ENCODE measurements around the gene CACHD1. TPM values are rescaled to one million over a fixed set of nuclear protein-coding genes. Genes with fewer than 3 reads are reported as not detected.

The CACHD1 gene
- total and polyA plus RNA-seq, 3 donors from 2014 or later, result 7.4 to 10.3 (median 8.3) TPM

DNA sequence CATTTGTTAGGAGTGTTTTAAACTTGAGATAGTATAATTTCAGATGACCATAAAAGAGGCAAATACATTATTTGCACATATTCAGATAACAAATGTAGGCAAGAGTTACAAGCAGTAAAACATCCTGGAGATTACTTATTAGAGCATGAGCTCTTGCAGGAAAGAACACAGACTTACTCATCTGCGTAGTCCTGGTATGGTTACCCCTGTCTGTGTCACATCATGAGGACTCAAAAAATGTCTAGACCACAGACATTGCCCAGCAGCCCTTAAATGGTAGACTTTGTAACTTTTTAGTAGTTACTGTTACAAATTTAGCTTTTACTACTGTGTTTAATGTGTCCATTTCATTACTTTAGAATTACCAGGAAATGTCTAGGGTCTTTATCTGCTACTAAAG is 12.8 kb downstream of the CACHD1 start:
- intact Hi-C loops (cut with DNase I; ENCODE audit: low total_unique reads), result no loop called here
- 75 to 83% methylated on average over 1 of the region's 1 CpG for WGBS, 2 donors
- DNase-seq, result no peak
- Histone ChIP-seq H3K4me3 (no peak overlapping the region), H3K4me1 (peaks cover 14% of the 10 kb centered on the region), H3K9me3 (no peaks in the 10 kb centered on the region), H3K27me3 (no peaks in the 10 kb centered on the region), H3K27ac (no peak overlapping the region), H3K36me3 (ENCODE audit: low read depth, missing control alignments) (no peaks in the 10 kb centered on the region)
- no peak for TF ChIP-seq POLR2A (IDR thresholded peaks at IDR 0.05)
- TF ChIP-seq, protein P1, sequence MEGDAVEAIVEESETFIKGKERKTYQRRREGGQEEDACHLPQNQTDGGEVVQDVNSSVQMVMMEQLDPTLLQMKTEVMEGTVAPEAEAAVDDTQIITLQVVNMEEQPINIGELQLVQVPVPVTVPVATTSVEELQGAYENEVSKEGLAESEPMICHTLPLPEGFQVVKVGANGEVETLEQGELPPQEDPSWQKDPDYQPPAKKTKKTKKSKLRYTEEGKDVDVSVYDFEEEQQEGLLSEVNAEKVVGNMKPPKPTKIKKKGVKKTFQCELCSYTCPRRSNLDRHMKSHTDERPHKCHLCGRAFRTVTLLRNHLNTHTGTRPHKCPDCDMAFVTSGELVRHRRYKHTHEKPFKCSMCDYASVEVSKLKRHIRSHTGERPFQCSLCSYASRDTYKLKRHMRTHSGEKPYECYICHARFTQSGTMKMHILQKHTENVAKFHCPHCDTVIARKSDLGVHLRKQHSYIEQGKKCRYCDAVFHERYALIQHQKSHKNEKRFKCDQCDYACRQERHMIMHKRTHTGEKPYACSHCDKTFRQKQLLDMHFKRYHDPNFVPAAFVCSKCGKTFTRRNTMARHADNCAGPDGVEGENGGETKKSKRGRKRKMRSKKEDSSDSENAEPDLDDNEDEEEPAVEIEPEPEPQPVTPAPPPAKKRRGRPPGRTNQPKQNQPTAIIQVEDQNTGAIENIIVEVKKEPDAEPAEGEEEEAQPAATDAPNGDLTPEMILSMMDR (IDR thresholded peaks at IDR 0.05), result no peak

GRCh38 chr1:64483731-64484414 is 13.9 kb downstream of the CACHD1 start:
- peak; percentile 63 for DNase-seq
- Histone ChIP-seq H3K4me1 (peaks cover 14% of the 10 kb centered on the region), H3K4me3 (no peak overlapping the region), H3K27ac (no peak overlapping the region), H3K27me3 (no peaks in the 10 kb centered on the region), H3K9me3 (no peaks in the 10 kb centered on the region), H3K36me3 (ENCODE audit: low read depth, missing control alignments) (no peaks in the 10 kb centered on the region)
- 61 to 74% methylated on average over 7 of the region's 7 CpGs for whole genome bisulfite sequencing, 2 donors
- intact Hi-C loops (cut with DNase I; ENCODE audit: low total_unique reads), result no loop called here
- TF ChIP-seq POLR2A (IDR thresholded peaks at IDR 0.05), result no peak
- TF ChIP-seq, protein P1 (IDR thresholded peaks at IDR 0.05), result no peak

- Histone ChIP-seq H3K9me3 (no peaks in the 10 kb centered on the region), H3K36me3 (ENCODE audit: low read depth, missing control alignments) (no peaks in the 10 kb centered on the region), H3K4me1 (peaks cover 14% of the 10 kb centered on the region), H3K4me3 (no peak overlapping the region), H3K27ac (no peak overlapping the region), H3K27me3 (no peaks in the 10 kb centered on the region)
- WGBS, 2 donors, result 68 to 78% methylated on average over 3 of the region's 3 CpGs
- no peak for DNase-seq
- intact Hi-C loops (cut with DNase I; ENCODE audit: low total_unique reads), result no loop called here
- TF ChIP-seq POLR2A (IDR thresholded peaks at IDR 0.05), result no peak
- TF ChIP-seq, protein P1 (IDR thresholded peaks at IDR 0.05), result no peak
Observed at GRCh38 chr1:64484651-64485050, 14.7 kb downstream of the CACHD1 start.

GRCh38 chr1:64486193-64486592 is 16.3 kb downstream of the CACHD1 start:
- Histone ChIP-seq H3K4me3 (no peak overlapping the region), H3K27ac (no peak overlapping the region), H3K4me1 (peaks cover 12% of the 10 kb centered on the region), H3K36me3 (ENCODE audit: low read depth, missing control alignments) (no peaks in the 10 kb centered on the region), H3K27me3 (no peaks in the 10 kb centered on the region), H3K9me3 (no peaks in the 10 kb centered on the region)
- WGBS, 2 donors, result 78 to 89% methylated on average over 7 of the region's 7 CpGs
- DNase-seq, result no peak
- intact Hi-C loops (cut with DNase I; ENCODE audit: low total_unique reads), result no loop called here
- TF ChIP-seq, protein P1 (IDR thresholded peaks at IDR 0.05), result no peak
- TF ChIP-seq POLR2A (IDR thresholded peaks at IDR 0.05), result no peak

DNA sequence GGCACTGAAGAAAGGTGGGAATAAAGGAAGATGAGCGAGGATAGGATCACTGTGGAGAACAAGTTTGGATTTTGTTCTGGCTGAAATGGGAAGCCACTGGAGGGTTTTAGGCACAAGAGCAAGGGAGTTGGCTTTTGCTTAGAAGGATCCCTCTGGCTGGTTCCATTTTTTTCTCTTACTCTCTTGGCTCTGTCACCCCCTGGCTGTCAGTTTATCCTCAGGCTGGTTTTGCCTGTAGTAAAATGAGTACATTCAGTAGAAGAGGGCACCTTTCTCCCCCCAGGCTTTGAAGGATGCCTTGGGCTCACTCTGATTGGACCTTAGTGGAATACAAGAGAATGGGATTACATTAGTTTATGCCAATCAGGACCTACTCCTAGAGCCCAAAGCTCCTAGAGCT is 17.1 kb downstream of the CACHD1 start:
- Histone ChIP-seq H3K27ac (no peak overlapping the region), H3K9me3 (no peaks in the 10 kb centered on the region), H3K4me3 (no peak overlapping the region), H3K36me3 (ENCODE audit: low read depth, missing control alignments) (no peaks in the 10 kb centered on the region), H3K4me1 (peaks cover 8% of the 10 kb centered on the region), H3K27me3 (no peaks in the 10 kb centered on the region)
- 89 to 100% methylated on average over 1 of the region's 1 CpG for WGBS, 2 donors
- intact Hi-C loops (cut with DNase I; ENCODE audit: low total_unique reads), result no loop called here
- no peak for DNase-seq
- TF ChIP-seq, protein P1 (IDR thresholded peaks at IDR 0.05), result no peak
- no peak for TF ChIP-seq POLR2A (IDR thresholded peaks at IDR 0.05)
